BJ (cell line): ENCODE results near the gene MTHFD1L. TPM values are rescaled to one million over a fixed set of nuclear protein-coding genes. Genes with fewer than 3 reads are reported as not detected.

Source experiments
- CTCF ChIA-PET: fragments of 350-600 bp; formaldehyde crosslinking; extraction: SDS; loops from one replicate; lab custom pipeline; 2021; ENCODE audit warnings: antibody characterized with exemption, inconsistent platforms; lab: Yijun Ruan, JAX
- POLR2A ChIA-PET: fragments of 300-600 bp; sonication (Branson Sonifier 250); formaldehyde crosslinking; extraction: SDS; loops from one replicate; lab custom pipeline; 2021; ENCODE audit warnings: antibody characterized with exemption; lab: Charles Lee
- DNase-seq: peaks from one replicate; pipeline ENCODE4 v3.0.0-alpha.2; 2011; ENCODE audit warnings: low read depth
- H3K27me3 ChIP-seq: 2 replicates; pipeline ENCODE4 v1.6.0; 2011; ENCODE audit warnings: low read length; ENCODE audit not compliant: control insufficient read depth, insufficient read depth
- H3K36me3 ChIP-seq: 2 replicates; pipeline ENCODE4 v1.5.1; 2011; ENCODE audit warnings: low read length; ENCODE audit not compliant: control insufficient read depth, insufficient read depth
- H3K4me3 ChIP-seq: 2 replicates; pipeline ENCODE4 v1.5.1; 2011; ENCODE audit warnings: low read depth, mild to moderate bottlenecking, control low read depth, low read length
- polyA plus RNA-seq: library from polyadenylated mRNA; depleted of rRNA; stranded (reverse); fragments of >200 nt; gene quantifications from 2 replicates; pipeline ENCODE4 v1.2.3, GENCODE V29; 2011
- TF ChIP-seq, protein P1 (sequence below): IDR thresholded peaks from 2 replicates; pipeline ENCODE4 v1.5.1; 2011; ENCODE audit warnings: low read depth, mild to moderate bottlenecking, control low read depth, inconsistent platforms, low read length, moderate library complexity; ENCODE audit not compliant: insufficient read depth

Gene MTHFD1L
- polyA plus RNA-seq, 1 experiment = 58.9 TPM

DNA sequence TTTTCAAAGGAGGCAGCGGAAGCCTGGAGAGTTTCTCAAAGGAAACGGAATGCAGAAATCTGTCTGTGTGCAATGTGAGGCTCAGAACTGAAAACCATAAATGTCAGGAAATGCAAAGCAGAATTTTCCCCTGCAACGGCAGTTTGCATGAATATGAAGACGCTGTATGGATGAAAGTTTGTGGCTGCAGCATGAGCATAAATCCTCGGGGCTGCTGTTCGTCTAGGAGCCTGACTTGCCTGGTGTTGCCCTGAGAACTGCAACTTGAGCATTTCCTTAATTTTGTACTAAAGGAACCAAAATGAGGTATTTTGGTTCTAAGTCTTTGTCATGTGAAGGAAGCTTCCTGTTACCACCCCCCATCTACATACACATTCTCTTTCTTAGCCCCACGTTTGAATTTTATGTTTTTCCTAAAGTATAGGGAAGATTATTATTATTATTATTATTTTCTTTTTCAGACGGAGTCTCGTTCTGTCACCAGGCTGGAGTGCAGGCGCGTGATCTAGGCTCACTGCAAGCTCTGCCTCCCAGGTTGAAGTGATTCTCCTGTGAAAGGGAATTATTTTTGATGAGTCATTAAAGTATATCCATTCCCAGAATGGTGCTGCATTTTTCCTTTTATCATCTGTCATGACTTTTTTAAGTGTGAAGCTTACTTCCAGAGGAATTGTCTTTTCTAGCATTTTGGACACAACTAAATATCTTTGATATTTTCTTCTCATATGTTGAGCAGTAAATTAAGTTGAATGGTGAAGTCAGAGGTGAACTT is 33.1 kb downstream of the MTHFD1L start:
- TF ChIP-seq, protein P1, sequence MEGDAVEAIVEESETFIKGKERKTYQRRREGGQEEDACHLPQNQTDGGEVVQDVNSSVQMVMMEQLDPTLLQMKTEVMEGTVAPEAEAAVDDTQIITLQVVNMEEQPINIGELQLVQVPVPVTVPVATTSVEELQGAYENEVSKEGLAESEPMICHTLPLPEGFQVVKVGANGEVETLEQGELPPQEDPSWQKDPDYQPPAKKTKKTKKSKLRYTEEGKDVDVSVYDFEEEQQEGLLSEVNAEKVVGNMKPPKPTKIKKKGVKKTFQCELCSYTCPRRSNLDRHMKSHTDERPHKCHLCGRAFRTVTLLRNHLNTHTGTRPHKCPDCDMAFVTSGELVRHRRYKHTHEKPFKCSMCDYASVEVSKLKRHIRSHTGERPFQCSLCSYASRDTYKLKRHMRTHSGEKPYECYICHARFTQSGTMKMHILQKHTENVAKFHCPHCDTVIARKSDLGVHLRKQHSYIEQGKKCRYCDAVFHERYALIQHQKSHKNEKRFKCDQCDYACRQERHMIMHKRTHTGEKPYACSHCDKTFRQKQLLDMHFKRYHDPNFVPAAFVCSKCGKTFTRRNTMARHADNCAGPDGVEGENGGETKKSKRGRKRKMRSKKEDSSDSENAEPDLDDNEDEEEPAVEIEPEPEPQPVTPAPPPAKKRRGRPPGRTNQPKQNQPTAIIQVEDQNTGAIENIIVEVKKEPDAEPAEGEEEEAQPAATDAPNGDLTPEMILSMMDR = no peak
- CTCF ChIA-PET = interaction anchor here (0.6 to 1.6 kb wide), 2 partner anchors 10 to 1069 kb away, joined by 3 to 4 read pairs; no protein-coding TSS in a partner anchor
- no peak for DNase-seq
- POLR2A ChIA-PET = no interaction called here
- H3K36me3 ChIP-seq = peaks cover 9% of the 10 kb centered on the region
- no peak overlapping the region for H3K4me3 ChIP-seq
- H3K27me3 ChIP-seq = no peaks in the 10 kb centered on the region

DNA sequence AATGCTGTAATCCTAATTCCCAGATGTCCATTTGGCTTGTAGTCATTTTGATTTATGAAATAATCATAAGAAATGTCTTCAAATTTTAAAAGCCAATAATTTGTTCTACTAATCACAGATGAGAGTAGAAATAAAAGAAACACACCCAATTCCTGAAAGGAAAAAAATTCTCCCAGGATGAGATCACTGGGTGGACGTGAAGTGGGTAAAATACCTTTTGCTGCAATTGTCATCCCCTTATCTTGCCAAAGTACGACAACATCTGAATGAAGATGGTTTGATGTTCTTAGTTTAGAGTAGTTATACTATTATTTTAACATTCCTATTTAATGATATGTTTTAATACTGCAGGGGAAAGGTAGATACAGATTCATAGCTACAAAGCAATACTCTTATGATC is 33.7 kb downstream of the MTHFD1L start:
- Histone ChIP-seq H3K4me3 (no peak overlapping the region), H3K36me3 (peaks cover 9% of the 10 kb centered on the region), H3K27me3 (no peaks in the 10 kb centered on the region)
- CTCF ChIA-PET = interaction anchor here (0.6 to 1.6 kb wide), 2 partner anchors 10 to 1069 kb away, joined by 3 to 4 read pairs; no protein-coding TSS in a partner anchor
- POLR2A ChIA-PET = no interaction called here
- no peak for DNase-seq
- TF ChIP-seq, protein P1 = no peak

DNA sequence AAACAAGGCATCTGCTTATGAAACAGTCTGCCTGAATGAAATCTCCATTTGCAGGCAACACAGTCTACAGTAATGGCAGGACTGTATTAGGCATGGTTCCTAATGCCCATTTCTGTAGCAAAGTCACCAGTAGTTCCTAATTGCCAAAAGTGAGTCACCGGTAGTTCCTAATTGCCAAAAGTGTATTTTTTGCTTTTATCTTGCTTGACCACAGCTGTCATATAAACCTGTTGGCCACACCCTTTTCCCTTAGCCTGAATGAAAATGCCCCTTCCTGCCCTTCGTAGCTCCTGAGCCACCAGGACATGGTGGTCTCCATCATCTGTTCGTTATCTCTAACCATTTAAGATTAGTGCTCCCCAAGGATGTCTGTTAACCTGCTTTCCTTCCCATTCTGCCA is 34.5 kb downstream of the MTHFD1L start:
- ChIA-PET POLR2A (no interaction called here), CTCF (interaction anchor here (1.6 kb wide), 1 partner anchor 424 kb away, joined by 5 read pairs; no protein-coding TSS in a partner anchor)
- no peak for DNase-seq
- no peaks in the 10 kb centered on the region for H3K27me3 ChIP-seq
- TF ChIP-seq, protein P1 = no peak
- H3K36me3 ChIP-seq = peaks cover 9% of the 10 kb centered on the region
- H3K4me3 ChIP-seq = no peak overlapping the region

DNA sequence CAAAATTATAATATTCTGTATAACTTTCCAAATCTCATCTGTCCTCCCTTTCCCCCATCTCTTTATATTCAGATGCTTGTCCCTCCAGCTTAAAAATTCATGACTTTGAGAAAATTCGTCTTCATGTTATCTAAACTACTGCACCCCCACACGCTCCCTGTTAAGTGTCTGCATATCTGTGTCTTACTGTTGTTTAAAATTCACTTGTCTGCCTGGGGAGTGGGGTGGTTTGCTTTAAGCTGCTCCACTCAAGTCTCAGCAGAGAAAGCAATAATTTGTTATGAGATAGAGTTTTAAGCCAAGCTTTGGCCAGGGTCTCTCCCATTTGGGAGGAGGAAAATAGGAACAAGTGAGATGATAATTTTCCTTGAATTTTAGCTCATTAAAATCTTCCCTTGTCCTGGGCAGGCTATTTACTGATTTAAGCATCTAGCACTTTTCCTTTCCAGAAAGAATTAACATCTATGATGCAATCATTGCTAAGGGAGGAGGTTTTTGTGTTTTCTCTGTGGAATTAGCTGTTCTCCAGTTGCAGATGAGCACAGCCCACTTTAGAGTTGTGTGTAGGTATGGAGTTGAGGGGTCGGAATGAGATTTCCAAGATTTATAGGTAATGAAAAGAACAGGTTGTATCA is 36.8 kb downstream of the MTHFD1L start:
- ChIA-PET POLR2A (interaction anchor here (0.7 kb wide), 1 partner anchor 20 kb away, joined by 3 read pairs; no protein-coding TSS in a partner anchor), CTCF (interaction anchor here (0.5 to 1.7 kb wide), 7 partner anchors 13 to 433 kb away, joined by 3 to 4 read pairs (median 4); no protein-coding TSS in a partner anchor)
- peaks cover 17% of the 10 kb centered on the region for H3K36me3 ChIP-seq
- no peaks in the 10 kb centered on the region for H3K27me3 ChIP-seq
- TF ChIP-seq, protein P1 = no peak
- no peak for DNase-seq
- no peak overlapping the region for H3K4me3 ChIP-seq

DNA sequence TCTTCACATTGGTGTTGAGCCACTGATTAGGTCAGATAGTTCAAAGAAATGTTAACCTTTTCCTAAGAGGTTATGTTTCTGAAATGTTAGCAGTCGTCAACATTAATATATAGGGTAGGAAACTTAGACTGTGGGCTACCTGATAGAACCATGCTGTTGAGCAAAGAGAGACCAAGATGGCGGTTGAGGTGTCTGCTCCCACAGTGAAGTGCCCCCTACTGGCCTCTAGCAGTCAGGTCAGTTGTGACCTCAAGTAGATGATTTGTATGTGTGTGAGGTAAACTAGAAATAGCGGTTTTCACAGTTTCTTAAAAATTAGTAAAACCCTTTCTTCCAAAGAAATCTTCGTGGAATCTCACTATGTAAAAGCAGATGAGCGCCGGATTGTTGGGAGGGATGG is 40.3 kb downstream of the MTHFD1L start:
- Histone ChIP-seq H3K4me3 (no peak overlapping the region), H3K27me3 (no peaks in the 10 kb centered on the region), H3K36me3 (peaks cover 10% of the 10 kb centered on the region)
- DNase-seq = no peak
- POLR2A ChIA-PET = no interaction called here
- TF ChIP-seq, protein P1 = 0 out of 2 replicates have a peak, but pooled peaks have one; percentile 16
- CTCF ChIA-PET = no interaction called here
